Kasumi-1 (cell line): ENCODE data around the gene TNXB.
A peak's percentile ranks its signal among the peaks of the same experiment; 100 is the strongest.
"Not testable (repeated sequence)": the region's sequence is repeated elsewhere in the genome, so short reads cannot be mapped to it uniquely, and the experiment has no call there.

Source experiments
- DNase-seq, 2 experiments: peaks; one replicate each; lab custom pipeline; 2025; lab: John Stamatoyannopoulos, UW

Gene TNXB

DNA sequence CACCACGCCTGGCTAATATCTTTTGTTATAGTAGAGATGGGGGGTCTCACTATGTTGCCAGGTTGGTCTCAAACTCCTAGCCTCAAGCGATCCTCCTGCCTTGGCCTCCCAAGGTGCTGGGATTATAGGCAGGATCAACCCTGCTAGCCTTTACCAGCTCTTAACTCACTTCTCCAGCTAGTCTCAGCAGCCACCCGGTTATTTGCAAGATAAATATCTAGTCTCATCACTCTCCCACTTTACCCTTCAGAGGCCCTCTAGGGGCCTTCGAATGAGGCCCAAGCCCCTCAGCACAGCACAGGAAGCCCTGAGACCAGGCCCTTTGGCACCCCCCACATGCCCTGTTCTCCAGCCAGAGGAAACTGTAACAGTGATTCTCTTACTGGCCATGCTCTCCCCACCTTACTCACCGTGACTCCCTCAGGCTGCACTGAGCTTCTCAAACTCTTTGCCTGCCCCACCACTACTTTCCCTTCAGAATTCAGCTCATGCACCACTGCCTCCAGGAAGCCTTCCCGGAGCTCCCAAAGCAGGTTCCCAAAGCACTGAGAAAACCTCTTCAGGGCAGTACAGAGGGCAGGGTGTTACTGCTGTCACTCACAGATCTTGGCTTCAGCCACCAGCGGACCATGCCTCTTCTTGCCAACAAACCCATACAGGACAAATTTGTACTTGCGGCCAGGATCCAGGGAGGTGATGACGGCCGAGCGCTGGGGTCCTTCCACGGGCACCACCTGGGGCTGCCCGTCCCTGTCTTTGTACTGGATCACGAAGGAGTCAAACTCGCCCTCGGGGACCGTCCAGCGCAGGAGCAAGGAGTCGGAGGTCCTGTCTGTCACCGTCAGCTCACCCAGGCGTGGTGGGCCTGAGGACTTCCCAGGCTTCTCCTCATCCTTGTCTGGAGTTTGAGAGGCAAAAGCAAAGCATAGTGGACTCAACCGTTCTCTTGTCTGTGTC, 25.0 kb downstream of the TNXB start:
- no peak for DNase-seq

DNA sequence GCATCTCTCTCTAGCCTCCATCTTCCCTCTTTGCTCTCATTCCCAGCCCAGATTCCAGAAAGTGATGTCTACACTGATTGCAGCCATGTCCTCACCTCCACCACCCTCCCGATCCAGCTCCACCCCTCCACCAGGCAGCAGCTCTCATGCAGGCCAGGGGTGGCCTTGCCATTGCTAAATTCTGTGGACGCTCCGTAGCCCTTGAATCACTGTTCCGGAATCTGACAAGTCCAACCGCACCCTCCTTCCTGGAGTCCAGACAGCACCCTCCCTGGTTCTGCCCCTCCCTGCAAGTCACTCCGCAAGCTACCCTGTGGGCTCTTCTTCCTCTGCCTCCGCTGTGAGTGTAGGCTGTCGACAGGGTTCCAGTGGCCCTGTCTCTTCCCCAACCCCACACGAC, 26.2 kb downstream of the TNXB start:
- DNase-seq: no peak

DNA sequence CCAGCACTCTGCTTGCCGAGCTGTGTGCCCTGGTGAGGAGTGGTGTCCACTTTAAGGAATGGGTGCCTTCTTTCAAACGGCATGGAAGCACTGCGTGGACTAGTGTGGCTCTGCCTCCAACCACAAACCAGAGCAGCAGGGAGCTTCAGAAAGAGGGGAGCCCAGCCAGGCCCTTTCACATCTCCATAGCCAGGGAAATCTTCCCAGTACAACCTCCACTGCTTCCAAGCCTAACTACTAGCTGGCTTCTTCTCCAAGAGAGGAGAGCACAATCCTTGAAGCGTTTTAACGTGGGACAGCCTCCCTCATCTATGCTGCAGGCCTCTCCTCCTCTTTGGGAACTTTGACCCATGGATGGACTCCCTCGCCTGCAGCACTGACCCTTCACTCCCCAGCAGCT, 26.7 kb downstream of the TNXB start:
- DNase-seq: no peak

DNA sequence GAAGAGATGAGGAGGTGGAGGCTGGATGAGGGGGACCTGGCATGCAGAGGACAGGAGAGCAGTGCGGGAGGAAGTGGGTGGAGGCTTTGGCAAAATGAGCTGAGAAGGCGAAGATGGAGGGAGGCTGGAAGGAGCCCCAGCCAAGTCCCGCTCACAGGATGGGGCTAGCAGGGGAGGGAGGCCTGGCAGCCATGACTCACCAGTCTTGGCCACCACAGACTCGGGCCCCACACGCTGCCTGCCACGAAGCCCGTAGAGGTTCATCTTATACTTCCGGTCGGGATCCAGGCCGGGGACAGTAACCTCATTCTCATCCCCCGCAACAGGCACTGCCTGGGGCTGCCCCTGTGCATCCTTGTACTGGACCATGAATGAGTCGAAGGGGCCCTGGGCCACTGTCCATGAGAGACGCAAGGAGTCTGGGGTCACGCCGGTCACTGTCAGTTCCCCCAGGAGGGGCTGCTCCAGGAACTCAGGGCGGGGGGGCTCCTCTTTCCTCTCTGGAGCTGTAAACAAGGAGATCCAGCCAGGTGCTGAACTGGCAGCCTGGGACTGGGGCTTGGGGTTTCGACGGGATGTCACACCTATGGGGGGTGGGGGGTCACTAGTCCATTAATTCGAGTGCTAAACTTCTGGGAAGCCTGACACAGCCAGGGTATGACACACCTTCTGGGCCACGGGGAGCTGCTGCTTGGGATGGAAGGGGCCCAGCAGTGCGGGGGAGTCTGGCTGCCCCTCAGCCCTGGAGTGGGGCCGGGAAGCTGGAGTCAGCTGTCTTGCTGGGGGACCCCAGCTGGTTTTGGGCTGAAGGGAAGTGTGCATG, 27.8 kb downstream of the TNXB start:
- DNase-seq: peak; percentile 37 to 57

DNA sequence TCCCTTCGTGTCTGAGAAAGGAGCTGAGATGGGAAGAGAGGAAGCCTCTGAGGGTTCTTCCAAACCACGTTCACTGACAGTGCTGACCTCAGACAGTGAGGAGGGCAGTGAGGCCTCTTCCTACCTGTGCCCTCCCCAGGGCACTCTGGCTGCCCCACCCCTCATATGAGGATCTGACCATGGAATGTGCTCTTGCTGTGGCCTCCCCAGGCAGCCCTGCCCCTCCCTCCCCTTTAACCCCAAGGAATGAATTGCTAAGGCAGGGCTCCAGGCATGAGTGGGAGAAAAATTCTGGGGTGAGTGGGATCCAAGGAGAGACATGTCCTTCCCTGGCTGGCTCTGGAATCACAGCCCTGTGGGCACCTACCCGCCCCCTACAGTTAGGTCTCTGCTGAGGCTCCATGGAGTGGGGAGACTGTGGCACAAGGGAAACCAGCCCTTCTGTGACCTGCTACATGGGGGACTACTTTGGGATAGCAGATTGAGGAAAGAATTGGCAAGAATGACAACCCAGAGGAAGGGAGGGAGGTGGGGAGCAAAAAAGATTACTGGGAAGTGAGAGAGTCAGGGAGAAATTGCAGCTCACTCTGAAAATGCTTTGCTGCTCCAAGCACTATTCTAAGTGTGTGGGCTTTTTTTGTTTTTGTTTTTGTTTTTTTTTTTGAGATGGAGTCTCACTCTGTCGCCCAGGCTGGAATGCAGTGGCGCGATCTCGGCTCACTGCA, 29.4 kb downstream of the TNXB start:
- DNase-seq: no peak

DNA sequence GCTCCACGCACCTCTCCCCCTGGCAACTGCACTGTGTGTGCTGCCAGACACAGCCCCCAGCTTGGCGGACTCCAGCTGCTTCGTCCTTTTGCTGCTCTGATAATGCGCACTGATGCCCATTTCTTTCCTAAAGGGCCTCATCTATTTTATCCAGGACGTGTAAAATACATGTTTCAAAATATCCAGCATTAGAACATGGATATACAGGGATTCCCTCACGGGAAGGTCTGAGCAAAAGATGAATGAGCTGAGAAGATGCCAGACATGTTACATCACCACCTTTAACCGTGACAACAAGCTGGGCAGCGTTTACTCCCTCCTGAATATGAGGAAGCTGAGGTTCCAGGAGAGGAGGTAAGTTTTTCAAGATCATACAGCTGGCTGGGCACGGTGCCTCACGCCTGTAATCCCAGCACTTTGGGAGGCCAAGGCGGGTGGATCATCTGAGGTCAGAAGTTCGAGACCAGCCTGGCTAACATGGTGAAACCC, 32.8 kb downstream of the TNXB start:
- DNase-seq: no peak

DNA sequence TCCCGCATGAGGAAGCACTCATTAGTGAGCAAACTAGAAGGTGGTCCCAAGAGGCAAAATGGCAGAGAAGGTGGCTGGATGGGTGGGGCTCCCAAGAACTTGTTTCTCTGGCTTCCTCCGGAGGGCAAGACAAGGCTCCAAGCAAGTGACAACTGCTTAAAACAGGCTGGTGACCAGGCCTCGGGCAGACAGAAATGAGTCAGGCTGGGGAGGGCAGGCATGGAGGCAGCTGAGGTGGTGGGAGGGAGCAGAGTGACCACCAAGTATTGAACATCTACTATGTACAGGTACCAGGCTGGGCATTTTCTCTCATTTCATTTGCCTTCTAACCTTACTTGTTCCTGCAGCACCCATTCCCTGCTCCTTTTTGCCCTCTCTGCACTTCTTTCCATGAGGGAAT, 33.4 kb downstream of the TNXB start:
- DNase-seq: no peak

DNA sequence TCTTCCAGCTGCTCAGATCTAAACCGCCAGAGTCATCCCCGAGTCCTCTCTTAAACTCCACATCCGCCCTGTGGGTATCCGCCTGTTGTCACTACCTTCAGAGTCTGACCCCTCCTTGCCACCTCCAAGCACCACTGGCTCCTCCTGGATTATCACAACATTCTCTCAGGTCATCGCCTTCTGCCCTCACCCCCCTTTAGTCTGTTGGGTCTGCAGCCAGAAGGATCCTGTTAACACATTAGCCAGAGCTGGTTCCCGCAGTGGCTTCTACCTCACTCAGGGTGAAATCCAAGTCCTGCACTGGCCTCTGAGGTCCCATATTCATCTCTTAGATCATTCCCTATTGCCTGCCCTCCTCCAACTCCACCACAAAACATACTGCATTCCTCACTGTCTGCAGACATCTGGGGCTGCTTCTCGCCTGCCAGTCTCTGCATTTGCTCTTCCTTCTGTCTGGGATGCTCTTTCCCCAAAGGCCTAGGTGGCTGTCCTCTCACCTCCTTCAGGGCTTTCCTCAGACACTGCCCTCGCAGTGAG, 34.1 kb downstream of the TNXB start:
- no peak for DNase-seq

DNA sequence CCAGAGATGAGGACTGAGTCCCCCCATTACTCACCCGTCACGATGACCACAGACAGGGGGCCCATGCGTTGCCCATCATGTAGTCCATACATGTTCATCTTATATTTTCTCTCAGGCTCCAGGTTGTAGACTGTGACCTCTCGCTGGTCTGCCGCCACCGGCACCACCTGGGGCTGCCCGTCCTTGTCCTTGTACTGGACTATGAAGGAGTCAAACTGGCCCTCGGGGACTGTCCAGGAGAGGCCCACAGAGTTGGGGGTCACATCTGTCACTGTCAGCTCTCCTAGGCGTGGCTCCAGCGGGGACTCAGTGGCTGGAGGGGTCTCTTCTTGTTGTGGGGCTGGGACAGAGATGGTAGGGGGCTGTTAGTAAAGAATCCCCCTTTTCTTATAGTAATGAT, 35.5 kb downstream of the TNXB start:
- no peak for DNase-seq

DNA sequence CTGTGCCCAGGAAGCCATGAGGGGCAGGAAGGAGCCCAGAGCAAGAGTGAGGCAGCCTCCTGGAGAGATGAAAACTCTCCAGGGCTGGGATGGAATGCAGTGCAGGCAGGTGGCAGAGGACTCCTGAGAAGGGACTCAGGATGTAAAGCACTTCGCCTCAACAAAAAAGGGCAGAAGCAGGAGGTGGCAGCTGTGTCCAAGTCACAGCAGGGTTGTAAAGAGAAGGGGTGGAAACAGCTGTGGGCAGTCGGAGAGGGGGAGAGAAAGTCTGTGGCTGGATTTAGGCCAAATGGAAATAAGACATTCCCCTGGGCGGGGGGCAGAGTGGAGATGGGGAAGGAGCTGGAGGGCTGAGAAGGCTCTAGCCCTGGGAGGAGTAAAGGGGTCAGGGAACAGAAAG, 36.0 kb downstream of the TNXB start:
- DNase-seq: no peak

DNA sequence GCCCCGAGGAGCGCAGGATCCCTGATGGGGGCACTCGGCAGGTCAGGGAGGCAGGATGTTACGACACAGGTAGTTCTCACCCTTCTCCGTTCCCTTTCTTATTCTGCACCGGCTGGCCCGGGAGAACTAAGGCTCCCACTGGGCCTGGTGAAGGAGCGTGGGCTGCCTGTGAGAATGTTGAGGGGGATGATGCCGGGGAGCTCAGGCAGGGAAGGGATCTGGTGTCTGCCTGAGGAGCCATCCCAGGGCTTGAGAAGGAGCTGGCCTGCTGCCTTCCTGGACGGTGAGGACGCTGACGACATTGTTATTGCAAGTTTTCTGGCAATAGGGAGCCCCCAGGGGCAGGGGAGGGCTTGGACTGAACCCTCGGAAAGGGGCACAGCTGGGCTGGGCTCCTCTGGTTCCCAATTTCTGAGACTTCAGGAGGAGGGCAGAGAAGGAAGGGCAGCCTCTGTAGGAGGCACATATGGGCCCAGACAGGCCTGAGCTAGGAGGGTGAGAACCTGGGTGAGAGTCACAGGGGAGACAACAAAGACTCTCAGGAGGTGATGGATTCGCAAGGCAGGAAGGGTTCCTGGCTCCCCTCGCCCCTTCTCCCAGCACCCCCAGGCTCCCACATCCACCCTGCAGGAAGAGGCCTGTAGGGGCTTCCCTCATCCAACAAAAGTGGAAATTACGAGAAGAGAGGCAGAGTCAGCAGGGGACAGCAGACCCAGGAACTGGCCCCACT, 38.2 kb downstream of the TNXB start:
- DNase-seq: no peak

DNA sequence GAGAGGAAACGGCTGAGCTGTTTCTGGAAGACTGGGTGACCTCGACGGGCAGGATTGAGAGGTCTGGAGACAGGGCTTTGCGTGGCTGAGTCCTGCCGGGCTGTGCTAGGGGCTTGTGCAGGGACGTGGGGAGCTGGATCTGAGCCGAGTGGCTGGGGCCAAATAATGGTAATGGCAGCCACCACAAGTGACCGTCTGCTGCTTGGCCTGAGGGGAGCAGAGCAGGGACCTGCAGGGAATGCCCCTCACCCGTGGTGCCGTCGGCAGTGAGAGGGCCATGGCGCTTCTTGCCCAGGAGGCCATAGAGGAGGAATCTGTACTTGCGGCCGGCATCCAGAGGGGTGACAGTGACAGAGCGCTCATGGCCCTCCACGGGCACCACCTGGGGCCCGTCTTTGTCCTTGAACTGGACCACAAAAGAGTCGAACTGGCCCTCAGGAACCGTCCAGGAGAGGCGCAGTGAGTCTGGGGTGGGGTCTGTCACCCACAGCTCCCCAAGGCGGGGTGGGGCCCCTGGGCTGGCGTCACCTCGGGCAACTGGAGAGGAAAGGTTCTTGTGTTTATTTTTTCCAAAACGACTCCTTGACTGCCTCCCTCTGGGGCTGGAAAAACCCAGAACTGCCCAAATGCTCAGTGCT, 39.1 kb downstream of the TNXB start:
- DNase-seq: no peak

DNA sequence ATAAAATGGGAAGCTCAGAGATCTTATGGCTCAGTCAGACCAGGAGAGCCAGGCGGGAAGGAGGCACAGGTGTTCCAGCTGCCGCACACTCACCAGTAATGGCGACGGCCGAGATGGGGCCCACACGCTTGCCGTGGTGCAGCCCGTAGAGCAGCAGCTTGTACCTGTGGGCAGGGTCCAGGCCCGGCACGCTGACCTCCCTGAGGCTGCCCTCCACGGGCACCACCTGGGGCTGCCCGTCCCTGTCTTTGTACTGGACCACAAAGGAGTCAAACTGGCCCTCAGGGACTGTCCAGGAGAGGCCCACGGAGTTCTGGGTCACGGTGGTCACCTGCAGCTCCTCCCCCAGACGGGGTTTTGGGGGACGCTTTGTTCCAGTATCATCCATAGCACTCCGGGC, 39.7 kb downstream of the TNXB start:
- DNase-seq: no peak

DNA sequence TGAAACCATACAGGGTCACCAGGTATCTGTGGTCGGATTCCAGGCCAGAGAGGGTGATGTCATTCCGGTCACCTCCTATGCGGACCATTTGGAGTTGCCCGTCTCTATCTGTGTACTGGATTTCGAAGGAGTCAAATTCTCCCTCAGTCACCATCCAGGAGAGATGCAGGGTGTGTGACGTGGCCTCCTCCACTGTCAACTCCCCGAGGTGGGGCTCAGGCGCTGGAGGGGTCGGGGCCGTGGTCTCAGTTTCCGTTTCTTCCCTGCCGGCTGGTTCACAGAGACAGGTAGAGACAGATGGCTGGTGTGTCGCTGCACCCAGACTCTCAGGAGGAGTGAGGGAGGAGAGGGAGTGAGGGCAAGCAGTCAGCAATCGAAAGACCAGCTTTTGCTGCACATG, 40.3 kb downstream of the TNXB start:
- DNase-seq: no peak

DNA sequence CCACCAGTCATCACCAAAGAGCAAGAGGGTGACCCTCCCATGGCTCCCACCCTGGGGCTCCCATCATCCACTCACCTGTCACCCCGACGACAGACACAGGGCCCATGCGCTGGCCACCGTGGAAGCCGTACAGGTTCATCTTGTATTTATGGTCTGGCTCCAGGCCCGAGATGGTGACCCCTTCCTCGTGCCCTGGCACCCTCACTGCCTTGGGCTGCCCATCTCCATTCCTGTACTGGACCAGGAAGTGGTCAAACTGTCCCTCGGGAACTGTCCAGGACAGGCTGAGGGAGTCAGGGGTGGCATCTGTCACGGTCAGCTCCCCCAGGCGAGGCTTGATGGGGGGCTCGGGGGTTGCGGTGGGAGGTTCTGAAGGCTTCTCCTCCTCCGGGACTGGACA, 40.8 kb downstream of the TNXB start:
- not testable (repeated sequence) for DNase-seq

DNA sequence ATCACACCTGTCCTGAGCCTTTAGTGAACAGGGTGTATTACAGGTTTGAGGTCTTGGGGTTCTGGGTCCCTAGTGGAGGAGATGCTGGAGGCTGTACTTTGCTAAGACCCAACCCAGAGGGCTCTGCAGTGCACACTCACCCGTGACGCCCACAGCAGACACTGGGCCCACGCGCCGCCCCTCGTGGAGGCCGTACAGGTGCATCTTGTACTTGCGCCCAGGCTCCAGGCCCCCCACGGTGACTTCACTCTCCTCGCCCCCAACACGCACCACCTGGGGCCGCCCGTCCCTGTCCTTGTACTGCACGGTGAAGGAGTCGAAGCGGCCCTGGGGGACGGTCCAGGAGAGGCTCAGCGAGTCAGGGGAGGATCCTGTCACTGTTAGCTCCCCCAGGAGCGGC, 41.6 kb downstream of the TNXB start:
- DNase-seq: not testable (repeated sequence)

DNA sequence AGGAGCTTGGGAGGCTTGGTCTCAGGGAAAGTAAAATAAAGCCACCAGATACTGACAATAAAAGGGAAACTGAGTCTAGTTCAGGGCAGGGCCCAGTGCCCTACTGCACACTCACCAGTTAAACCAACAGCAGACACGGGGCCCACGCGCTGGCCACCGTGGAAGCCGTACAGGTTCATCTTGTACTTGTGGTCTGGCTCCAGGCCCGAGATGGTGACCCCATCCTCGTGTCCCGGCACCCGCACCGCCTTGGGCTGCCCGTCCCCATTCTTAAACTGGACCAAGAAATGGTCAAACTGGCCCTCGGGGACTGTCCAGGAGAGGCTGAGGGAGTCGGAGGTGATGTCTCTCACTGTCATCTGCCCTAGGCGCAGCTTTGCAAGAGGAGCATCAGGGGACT, 44.4 kb downstream of the TNXB start:
- DNase-seq: no peak

DNA sequence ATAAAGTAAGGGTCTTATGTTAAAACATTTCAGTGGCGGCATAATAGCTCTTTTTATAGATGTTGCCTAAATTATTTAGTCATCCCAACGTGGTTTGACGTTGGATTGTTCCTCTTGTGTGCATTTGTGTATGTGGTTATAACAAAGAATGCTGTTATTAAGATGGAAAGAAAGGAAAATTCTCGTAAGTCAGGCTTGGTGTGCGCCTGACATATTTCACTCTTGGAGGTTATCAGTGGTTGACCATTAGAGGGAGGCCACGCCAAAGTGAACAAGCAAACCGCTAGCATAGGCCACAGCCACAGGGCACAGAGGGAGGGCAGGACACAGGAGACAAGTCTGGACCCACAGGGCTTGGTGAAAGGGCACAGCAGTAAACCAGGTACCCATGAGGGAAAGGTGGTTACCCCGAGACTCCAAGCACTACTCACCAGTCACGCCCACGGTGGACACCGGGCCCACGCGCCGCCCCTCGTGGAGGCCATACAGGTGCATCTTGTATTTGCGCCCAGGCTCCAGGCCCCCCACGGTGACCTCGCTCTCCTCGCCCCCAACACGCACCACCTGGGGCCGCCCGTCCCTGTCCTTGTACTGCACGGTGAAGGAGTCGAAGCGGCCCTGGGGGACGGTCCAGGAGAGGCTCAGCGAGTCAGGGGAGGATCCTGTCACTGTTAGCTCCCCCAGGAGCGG, 48.0 kb downstream of the TNXB start:
- DNase-seq: no peak

DNA sequence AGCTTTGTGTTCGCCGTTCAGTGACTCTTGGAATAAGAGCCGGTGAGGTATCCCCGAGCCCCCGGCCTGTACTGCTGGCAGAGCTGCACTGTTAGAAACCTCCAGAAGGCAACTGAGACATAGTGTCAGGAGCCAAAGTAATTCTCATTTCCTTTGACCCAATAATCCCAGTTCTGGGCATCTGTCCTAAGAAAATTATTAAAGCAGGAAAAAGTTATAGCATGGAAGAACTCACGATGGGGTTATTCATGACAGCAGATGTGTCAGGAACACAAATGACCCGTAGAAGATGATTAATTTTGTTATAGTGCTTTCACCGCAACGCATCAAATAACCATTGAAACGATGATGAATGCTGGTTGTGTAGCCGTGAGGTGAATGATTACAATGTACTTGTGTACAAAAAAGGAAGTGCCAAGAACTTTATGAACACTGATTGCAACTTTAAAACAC, 50.6 kb downstream of the TNXB start:
- no peak for DNase-seq

DNA sequence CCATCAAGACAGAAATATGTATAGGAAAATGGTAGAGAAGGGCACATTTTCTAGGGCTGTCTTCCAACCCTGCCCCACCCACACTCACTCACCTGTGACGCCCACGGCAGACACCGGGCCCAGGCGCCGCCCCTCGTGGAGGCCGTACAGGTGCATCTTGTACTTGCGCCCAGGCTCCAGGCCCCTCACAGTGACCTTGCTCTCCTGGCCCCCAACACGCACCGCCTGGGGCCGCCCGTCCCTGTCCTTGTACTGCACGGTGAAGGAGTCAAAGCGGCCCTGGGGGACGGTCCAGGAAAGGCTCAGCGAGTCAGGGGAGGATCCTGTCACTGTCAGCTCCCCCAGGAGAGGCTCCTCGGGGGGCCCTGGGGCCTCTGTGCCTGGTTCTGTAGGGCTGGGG, 51.2 kb downstream of the TNXB start:
- DNase-seq: no peak
